Suprapubic skin (tissue), 3 donors: ENCODE measurements around the gene GABRB1.

Source experiments
- CTCF ChIP-seq, 2 donors: fragments of 200-600 bp in 1 of 2; fragments of 450-650 bp in 1 of 2; sonication (generic) in 1 of 2; IDR thresholded peaks; one replicate each; pipeline ENCODE4 v1.5.1; 2016 to 2019; ENCODE audit warnings: antibody characterized with exemption in 2 of 2, mild to moderate bottlenecking in 1 of 2, moderate library complexity in 1 of 2
- POLR2AphosphoS5 ChIP-seq, 3 donors: sonication (generic); formaldehyde crosslinking; IDR thresholded peaks; one replicate each; pipeline ENCODE4 v1.6.1; 2017; ENCODE audit warnings: antibody characterized with exemption in 3 of 3

GRCh38 chr4:47270201-47270888 lies 239.0 kb downstream of the GABRB1 start:
- TF ChIP-seq POLR2AphosphoS5 (IDR thresholded peaks at IDR 0.05) (no peak), CTCF (IDR thresholded peaks at IDR 0.05) (no peak)
